ENCODE data around the gene GABRG3.

Gene GABRG3

DNA sequence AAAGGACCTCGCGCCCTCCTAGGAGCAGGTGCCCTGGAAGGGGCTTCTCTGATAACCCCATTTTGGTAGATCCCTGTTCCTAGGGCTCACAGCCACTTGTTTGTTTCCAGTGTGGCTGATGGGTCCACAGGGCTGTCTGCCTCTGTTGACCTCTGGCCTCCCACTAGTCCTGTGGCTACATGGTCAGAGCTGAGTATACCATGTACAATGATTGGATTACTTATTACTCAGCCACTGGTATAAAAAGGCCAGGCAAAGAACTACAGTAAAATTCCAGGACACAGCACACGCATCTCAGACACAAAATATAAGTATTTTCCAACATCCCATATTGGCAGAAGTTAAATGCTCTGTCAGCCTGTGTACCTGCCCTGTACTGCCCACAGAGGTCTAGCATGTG lies 277.3 kb downstream of the GABRG3 start:
- DNase-seq (ENCODE audit: low read depth): no peak

DNA sequence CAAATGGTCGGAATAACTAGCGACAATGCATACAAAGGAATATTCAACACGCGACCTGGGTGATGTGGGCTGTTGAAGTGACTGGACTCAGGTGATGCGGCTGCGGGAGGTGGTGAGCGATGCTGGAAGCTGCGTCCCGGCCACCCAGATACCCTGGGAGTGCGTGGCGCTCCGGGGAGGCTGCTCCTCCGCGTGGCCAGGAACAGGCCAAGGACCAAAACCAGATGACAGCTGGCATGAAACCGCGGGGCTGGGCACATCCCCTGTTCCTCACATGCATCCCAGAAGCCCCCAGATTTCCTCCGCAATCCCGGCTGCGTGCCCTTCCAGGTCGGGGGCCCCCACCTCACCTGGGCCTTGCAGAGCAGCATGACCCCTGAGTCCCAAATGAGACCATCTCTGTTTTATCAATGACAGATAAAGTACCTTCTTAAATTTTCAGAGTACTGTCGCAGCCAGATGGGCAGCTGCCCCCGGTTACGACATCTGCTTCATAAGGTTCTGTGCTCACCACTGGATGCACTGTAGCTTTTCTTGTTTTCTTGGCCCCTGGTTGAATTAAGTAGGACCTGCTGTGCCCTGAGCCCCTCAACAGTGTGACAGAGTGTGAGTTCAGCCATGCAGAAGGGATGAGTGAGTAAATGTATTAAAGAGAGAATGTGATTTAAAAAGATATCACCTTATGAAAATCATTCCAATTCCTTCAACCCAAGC lies 278.2 kb downstream of the GABRG3 start:
- no peak for DNase-seq (ENCODE audit: low read depth)

DNA sequence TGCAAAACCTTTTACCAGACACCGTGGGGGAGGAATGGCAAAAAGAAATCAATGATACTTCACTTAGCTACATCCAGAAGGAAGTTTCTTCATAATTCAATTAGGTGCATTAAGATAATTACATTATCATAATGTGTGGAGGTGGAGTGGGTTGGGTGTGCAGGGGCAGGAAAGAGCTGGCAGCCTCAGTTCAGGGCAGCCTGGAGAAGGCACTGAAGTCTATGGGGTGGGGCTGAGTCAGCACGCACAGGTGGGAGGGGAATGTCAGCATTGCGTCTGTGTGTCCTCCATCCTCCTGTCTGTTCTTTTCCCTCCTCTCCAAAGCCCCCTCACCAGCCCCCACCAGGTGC lies 278.8 kb downstream of the GABRG3 start:
- no peak for DNase-seq (ENCODE audit: low read depth)

DNA sequence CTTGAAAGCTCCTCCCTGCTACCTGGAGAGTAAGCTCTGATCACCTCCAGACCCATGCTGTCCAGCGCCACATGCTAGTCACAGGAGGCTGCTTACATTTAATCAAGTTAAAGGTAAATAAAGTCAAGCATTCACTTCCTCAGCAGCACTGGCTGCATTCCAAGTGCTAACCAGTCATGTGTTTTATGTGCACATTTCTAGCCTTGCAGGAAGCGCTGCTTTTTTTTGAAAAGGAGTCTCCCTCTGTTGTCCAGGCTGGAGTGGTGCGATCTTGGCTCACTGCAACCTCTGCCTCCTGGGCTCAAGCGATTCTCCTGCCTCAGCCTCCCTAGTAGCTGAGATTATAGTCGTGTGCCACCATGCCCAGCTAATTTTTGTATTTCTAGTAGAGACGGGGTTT lies 279.2 kb downstream of the GABRG3 start:
- DNase-seq (ENCODE audit: low read depth): no peak

DNA sequence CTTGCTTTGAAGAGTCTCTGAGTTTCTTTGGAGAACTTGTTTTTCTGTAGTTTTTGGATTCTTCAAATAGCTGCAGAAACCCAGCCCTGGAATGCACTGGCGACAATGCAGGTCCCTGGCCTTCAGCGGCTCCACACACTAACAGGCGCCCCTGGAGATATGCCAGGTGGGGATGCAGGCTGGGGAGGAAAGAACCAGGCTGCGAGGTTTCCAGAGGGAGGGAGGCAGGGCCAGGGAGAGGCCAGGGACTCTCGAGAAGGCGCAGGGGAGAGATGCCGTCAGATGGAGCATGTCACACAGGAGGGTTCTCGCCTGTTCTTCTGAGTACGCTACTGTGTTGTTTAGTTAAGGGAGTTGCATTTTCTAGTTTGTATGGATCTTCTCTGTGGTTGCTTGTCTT lies 283.1 kb downstream of the GABRG3 start:
- DNase-seq (ENCODE audit: low read depth): no peak

DNA sequence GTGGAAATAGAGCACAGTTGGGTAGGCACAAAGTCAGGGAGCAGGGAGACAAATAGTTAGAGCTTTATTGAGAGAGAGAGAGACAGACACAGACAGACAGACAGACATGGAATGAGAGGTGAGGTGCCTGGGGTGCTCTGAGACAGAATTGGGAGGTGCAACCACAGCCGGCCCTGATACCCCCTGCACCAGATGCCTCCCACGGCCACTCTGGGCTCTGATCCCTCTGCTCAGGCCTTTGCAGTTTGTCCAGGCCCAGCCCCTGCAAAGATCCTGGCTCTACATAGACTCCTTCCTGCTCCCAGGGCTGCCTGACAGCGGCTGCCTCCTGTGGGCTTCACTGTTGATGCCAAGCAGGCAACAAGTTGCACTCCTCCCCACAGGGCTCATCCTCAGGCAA lies 283.8 kb downstream of the GABRG3 start:
- DNase-seq (ENCODE audit: low read depth): no peak

DNA sequence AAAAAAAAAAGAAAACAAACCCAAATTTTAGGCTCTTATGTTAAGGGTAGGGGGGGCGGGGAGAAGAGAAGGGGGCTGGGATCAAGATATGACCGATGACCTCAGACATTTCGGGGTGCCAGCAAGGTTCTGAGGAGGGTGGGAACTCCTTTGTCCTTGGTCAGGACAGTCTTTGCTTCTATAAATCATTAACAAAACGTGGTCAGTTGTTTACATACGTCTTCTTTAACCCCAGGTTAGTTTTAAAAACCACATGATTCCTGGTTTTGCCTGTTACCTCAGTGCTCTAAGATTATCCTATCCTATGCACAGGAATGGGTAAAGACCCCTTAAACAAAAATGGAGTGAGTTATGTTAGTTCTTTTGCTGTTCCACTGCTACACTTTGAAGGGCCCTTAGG lies 285.5 kb downstream of the GABRG3 start:
- no peak for DNase-seq (ENCODE audit: low read depth)

DNA sequence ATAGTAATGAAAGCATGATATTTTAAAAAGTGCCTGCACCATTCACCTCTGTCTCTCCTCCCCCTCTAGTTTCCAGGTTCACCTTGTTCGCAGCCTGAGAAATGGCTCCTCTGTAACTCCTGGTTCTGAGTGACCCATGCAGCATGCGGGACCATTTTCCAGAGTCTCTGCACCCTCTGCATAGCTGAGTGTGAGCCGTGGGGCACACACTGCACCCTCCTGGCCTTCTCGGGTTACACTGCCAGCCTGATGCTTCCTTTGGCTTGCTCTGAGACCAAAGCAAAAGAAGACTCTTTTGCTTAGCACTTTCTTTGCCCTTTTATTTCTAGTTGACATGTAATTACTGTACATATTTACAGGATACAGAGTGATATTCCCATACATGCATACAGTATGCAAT lies 287.3 kb downstream of the GABRG3 start:
- DNase-seq (ENCODE audit: low read depth): no peak

DNA sequence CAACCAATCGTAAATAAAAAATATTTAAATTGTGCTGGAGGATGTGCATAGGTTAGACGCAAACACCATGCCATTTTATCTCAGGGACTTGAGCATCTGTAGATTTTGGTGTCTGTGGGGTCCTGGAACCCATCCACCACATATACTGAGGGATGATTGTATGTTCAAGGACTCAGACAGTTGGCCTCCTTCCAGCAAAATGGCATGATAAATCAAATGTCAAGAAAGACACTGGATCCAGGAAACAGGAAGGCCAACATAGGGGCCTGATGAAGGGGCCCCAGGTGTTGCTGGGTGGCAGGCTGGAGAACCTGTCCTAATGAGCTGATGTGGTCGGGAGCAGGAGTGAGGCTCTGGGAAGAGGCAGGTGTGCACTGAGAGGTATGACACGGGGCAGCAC lies 289.5 kb downstream of the GABRG3 start:
- no peak for DNase-seq (ENCODE audit: low read depth)

DNA sequence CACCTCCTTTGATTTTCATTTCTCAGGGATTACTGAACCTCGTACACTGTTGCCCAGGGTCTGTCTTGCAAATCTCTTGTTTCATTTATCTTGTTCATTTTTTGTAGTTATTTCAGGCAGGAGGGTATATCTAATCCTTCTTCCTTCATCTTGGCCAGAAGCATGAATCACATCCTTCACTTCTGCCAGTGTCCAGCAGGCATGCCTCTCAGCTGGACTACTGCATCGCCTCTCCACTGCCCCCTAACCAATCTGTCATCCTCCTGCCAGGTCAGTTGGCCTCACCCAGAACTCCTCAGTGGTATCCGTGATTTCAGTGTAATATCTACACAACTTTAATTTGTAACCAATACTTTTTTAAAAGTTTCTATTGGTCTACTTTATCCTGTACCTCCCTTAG lies 297.9 kb downstream of the GABRG3 start:
- no peak for DNase-seq (ENCODE audit: low read depth)

DNA sequence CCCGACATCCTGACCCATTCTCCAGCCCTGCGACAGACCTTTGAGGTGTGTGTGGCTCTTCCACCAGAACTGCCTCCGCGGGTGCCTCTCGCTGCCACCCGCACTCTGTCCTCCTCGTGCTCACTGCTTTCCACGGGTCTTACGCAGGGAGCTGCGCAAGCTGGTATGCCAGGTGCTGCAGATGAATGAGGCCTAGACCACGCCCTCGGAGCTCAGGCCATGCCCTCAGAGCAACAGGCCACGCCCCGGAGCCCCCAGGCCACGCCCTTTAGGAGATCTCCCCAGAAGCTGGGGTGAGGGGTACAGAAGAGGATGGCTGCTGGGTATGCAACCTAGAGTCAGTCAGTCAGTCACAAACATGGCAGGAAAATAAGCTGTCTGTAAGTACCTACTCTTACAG lies 300.3 kb downstream of the GABRG3 start:
- no peak for DNase-seq (ENCODE audit: low read depth)

DNA sequence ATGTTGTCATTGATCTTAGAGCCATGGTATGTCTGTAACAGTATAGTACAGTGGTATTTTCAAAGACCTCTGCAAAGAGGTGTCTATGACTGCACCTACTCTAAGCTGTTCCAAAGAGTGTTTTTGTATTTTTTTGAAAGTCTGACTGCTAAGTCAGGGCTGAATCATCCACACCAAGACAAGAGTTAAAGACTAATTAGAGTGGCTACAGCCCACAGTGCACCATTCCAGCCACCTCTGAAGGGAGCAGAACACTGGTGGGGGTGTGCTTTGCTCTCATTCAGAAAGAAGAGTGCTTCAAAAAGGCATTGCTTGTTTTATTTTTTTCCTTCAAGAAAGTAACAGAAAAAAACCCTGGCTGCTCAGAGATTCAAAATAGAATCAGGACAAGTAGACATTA lies 301.4 kb downstream of the GABRG3 start:
- no peak for DNase-seq (ENCODE audit: low read depth)

DNA sequence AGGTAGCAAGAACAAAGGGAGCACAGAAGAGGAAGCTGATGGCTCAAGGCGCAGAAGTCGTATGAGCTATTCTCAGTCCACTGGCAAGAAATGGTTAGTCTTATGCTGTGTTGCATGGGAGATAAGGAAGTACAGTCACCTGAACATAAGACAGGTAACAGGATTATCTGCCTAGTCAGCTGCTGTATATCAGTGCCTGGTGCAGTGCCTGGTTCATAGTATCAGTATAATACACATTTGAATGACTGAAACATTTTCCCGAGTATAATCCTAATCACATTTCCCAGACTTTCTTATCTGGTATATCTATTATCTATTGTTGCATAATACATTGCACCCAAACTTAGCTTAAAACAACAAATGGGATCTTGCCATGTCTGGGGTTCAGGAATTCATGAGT lies 302.5 kb downstream of the GABRG3 start:
- DNase-seq (ENCODE audit: low read depth): no peak

DNA sequence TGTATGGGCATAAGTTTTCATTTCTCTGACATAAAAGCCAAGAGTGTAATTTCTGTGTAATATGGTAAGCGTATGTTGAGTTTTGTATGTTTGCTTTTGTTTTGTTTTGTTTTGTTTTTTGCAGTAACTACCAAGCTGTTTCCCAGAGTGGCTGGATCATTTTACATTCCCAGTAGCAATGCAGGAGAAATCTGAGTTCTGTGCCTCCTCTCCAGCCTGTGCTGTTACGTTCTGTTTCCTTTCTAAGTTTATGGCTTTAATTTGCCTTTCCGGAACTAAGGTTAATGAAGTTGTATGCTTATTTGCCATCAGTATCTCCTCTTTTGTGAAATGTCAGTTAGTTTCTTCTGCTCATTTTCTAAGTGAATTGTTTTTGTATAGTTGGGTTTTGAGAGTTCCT lies 307.8 kb downstream of the GABRG3 start:
- no peak for DNase-seq (ENCODE audit: low read depth)

DNA sequence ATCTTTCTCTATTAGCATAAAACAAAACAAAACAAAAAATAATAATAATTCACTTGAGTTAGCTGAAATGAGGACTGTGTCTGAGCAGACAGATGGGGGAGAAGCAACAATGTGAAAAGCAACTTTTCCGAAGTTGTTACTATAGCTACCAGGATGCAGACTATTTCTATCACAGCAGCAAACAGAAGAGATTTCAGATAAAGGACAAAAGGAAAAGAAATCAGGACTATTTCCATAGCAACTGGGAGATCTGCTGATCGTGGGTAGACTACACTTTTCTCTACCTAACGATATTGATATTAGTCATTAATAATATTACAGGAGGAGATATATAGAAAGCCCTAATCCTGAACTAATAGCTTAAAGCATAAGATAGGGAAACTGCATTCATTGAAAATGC lies 321.7 kb downstream of the GABRG3 start:
- no peak for DNase-seq (ENCODE audit: low read depth)

DNA sequence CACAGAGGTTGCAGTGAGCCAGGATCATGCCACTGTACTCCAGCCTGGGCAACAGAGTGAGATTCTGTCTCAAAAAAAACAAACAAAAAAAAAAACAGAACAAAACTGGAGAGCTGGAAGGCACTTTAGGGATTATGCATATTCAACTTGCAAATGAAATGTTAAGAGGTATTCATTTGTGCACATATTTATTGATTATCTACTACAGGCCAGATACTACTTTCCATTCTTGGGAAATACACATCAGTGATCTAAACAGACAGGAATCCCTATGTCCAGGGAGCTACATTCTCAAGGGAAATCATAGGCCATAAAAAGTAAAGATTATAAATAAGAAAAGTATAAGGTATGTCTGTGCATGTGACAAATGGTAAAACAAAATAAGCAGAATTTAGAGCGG lies 322.6 kb downstream of the GABRG3 start:
- DNase-seq (ENCODE audit: low read depth): no peak

DNA sequence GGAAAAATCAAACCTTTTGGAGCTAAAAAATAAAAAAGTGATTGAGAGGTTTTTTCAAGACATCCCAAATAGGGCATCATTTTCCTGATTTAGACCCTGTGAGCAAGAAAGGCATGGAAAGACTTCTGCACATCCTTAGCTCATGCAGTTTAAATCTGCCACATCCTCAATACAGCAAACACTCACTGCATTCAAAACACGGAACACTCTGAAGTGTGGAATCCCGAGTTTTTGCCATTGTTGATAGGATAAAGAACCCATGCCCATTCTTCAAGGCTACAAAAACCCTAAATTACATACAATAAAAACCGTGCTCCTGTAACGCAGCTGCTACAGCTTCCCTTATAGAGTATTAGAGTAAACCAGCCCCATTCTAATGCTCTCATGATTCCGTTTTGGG lies 346.8 kb downstream of the GABRG3 start:
- no peak for DNase-seq (ENCODE audit: low read depth)

DNA sequence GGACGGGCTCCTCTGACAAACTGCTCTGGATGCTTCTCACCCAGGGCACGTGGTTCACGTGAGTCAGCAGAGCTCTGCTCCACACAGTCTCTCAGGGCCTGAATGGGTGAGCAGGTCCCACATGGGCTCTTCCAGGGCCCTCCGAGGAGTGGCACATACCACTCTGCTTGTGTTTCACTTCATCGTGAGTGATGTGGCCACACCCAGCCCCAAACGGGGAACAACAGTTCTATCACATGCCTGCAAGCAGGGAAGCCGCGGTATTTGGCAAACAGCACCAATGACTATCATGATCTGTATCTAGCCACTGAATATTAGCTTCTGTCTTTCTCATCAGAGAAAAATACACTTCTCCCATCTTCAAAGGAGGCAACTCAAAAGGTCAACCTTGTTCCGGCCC lies 352.8 kb downstream of the GABRG3 start:
- DNase-seq (ENCODE audit: low read depth): no peak

DNA sequence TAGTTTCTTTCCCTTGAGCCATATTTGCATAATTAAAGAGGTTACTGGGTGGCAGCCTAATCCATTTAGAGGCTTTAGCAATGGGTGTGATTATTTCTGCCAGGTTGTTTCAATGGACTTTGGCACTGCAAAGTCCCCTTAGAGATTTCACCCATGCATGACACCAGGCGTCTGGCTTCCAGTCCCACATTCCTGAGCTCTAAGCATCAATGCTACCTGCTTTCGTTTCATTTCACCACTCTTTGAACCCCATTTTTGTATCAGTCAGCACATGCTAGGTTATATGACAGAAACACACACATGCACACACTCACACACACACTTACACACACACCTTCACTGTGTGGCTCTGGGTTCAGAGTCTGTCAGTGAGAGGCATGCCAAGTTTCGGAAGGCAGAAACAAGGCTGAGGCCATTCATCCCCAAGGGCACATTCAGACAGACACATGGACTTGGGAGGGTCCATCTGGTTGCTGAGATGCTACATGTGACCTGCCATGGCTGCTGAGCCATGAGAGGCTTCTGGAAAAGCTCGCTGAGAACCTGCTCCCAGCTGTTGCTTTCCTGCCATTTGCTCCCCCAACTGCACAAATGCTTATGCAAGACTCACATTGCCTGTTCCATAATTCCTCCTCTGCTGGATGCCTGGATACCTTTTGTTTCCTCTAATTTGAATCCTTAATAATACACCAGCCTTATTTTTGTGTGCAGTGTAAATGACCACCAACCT lies 354.1 kb downstream of the GABRG3 start:
- no peak for DNase-seq (ENCODE audit: low read depth)

DNA sequence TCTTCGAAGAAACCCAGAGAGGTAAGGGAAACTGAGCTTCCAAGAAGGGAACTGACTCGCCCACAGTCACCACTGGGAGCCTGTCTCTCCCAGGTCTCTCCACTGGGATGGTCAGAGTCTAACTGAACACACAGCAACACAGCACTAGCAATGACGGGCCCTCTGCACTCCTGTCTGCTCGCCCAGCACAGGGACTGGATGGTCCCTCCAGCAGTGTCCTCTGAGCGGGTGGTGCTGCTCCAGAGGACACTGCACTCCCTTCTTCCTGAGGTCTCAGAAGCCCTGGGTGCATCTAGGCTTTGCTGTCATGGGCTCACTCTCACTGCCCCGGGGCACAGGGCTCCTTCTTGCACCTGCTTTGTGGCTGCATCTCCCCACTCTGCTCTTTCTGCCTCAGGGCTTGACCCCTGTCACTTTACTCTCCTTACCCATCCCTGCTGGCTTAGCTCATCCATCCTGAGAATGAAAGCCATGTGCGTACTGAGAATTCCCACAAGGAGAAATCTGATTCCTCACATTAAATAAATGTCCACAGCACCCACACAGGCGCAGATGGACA lies 356.6 kb downstream of the GABRG3 start:
- DNase-seq (ENCODE audit: low read depth): no peak

DNA sequence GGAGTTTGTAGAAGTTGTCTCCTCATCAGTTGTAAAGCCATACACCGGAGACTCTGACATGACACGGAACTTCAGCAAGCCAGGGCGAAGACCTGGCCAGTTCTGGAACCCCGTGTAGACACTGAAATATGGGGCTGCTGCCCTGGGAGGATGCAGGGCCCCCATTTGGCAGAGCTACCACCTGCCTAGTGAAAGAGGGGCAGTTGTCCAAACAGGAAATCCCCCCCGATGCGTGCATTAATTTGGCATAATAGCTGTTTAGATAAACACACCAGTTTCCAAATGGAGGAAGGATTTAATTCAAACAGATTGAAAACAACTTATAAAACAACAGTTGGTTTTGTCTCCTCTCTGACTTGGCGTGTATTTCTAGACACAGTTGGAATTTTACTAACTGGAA lies 357.2 kb downstream of the GABRG3 start:
- no peak for DNase-seq (ENCODE audit: low read depth)

DNA sequence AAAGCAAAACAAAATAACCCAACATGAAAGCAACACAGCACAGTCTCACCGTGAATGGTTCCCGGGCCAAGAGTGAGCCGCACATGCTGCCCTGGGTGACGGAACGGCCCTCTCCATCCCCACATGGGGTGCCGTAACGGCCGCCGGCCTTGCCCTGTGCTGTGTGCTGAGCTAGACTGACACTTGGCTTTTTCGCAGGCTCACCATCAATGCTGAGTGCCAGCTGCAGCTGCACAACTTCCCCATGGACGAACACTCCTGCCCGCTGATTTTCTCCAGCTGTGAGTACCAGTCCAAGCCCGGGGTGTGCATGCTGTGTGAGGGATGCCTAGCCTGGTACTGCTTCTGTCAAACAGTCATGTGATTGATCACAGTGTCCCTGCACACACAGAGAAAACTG lies 357.6 kb downstream of the GABRG3 start:
- DNase-seq (ENCODE audit: low read depth): no peak

DNA sequence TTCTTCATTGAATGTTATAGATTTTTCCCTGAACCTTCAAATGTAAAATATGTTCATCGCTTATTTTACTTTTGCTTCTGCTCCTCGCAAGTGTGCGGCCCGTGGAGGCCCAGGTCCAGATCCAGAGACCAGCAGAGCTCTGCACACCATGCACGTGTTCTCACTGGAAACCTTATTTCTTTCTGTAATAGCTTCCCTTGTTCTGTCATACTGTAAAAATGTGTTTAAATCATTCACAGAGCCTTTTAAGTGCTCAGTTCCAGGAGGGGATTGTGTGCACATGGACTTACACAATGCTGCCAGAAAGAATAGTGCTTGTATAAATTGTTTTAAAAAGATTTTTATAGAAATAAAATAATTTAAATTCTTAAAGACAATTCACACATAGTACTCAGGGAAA lies 359.3 kb downstream of the GABRG3 start:
- DNase-seq (ENCODE audit: low read depth): no peak

DNA sequence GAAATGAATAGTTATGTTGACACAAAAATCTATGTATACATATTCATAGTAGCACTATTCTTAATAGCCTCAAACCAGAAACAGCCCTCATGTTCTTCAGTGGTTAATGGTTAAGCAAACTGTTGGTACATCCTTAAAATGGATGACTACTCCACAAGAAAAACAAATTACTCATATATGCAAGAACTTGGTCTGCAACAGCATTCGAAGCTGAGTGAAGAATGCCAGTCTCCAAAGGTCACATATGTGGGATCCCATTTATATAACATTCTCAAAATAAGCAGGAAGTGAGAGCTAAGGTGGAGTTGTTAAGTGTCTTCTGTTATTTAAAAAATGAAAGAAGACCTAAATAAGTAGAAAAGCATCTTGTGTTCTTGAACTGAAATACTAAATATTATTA lies 365.7 kb downstream of the GABRG3 start:
- DNase-seq (ENCODE audit: low read depth): no peak
